SK-N-MC (cell line): ENCODE data around the gene FH.
A peak's percentile ranks its signal among the peaks of the same experiment; 100 is the strongest.

Experiments used
- DNase-seq: peaks from one replicate; pipeline ENCODE4 v3.0.0-alpha.2; 2011; ENCODE audit warnings: low read depth, low spot score
- H3K27ac ChIP-seq: fragments of 200-600 bp; sonication (generic); 2 replicates; pipeline ENCODE4 v1.5.1; 2016; ENCODE audit warnings: mixed run types
- H3K36me3 ChIP-seq: fragments of 200-600 bp; sonication (generic); 2 replicates; pipeline ENCODE4 v1.6.1; 2017; ENCODE audit warnings: antibody characterized with exemption, low read length, mixed read lengths; ENCODE audit not compliant: insufficient read depth
- H3K4me3 ChIP-seq: fragments of 200-600 bp; sonication (generic); 2 replicates; pipeline ENCODE4 v1.5.1; 2016
- H3K9ac ChIP-seq: fragments of 200-600 bp; sonication (generic); 2 replicates; pipeline ENCODE4 v1.8.0; 2017; ENCODE audit warnings: mixed run types, mixed read lengths; ENCODE audit not compliant: insufficient read length
- H3K9me3 ChIP-seq: fragments of 200-600 bp; sonication (generic); 2 replicates; pipeline ENCODE4 v1.6.1; 2017; ENCODE audit warnings: low read depth, mild to moderate bottlenecking, antibody characterized with exemption, low read length, moderate library complexity, mixed read lengths
- EZH2 ChIP-seq: fragments of 200-600 bp; sonication (generic); IDR thresholded peaks from one replicate; pipeline ENCODE4 v1.6.1; 2017; ENCODE audit warnings: antibody characterized with exemption
- FOXP2 ChIP-seq: optimal IDR thresholded peaks from 2 replicates; pipeline ENCODE3; 2011; ENCODE audit warnings: mild to moderate bottlenecking, moderate library complexity; ENCODE audit not compliant: insufficient read depth; ENCODE audit errors: extremely low read length, control extremely low read depth
- POLR2AphosphoS5 ChIP-seq: IDR thresholded peaks from 2 replicates; pipeline ENCODE4 v1.6.1; 2012; ENCODE audit warnings: mild to moderate bottlenecking, low read depth, low read length, borderline replicate concordance

Gene FH

DNA sequence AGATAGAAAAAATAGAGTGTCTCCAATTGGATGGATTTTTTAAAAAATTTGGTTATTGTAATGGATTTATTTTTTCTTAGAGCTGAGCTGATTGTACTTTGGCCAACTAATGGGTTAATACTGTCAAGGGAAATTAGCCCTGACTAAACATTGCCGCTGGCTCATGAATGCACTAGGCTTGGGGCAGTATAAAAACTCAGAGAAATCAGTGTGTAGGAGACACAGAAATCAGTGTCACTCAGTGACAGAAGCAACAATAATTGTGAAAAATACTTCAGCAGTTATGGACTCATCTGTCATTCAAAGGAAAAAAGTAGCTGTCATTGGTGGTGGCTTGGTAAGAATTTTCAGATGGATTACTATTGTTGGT is 12.6 kb upstream of the FH start, which contains the start of gene KMO:
TSS of gene KMO (plus strand) at position 217 of the 370 bp plus-strand sequence. CDS start at position 284, 67 bp downstream.
- H3K9me3 ChIP-seq = no peaks in the 10 kb centered on the region
- H3K9ac ChIP-seq = peak within 1 kb of the TSS; percentile 92
- H3K27ac ChIP-seq = peak within 1 kb of the TSS; percentile 93
- TF ChIP-seq EZH2 (no peak), POLR2AphosphoS5 (peak; percentile 55; the same call in 1 of the 2 replicates), FOXP2 (no peak)
- peaks cover 13% of the 10 kb centered on the region for H3K36me3 ChIP-seq
- H3K4me3 ChIP-seq = peak within 1 kb of the TSS; percentile 90
- no peak for DNase-seq

GRCh38 chr1:241531195-241532161 is 11.9 kb upstream of the FH start:
- H3K9me3 ChIP-seq = no peaks in the 10 kb centered on the region
- H3K36me3 ChIP-seq = peaks cover 7% of the 10 kb centered on the region
- DNase-seq = no peak
- TF ChIP-seq EZH2 = no peak
- no peak; the same call in 1 of the 2 replicates for TF ChIP-seq POLR2AphosphoS5
- no peak for TF ChIP-seq FOXP2
- H3K27ac ChIP-seq = peak overlapping the region; percentile 93
- peak overlapping the region; percentile 92 for H3K9ac ChIP-seq
- H3K4me3 ChIP-seq = peak overlapping the region; percentile 90

- TF ChIP-seq FOXP2 = no peak
- TF ChIP-seq EZH2 = no peak
- TF ChIP-seq POLR2AphosphoS5 = no peak
- H3K36me3 ChIP-seq = no peaks in the 10 kb centered on the region
- peak overlapping the region; percentile 92 for H3K27ac ChIP-seq
- H3K9ac ChIP-seq = peak overlapping the region; percentile 63
- DNase-seq = no peak
- peak overlapping the region; percentile 71 for H3K4me3 ChIP-seq
- H3K9me3 ChIP-seq = no peaks in the 10 kb centered on the region
These were observed 7.6 kb upstream of the FH start for GRCh38 chr1:241527146-241527545.

- Histone ChIP-seq H3K9me3 (no peaks in the 10 kb centered on the region), H3K36me3 (no peaks in the 10 kb centered on the region)
- TF ChIP-seq EZH2 = no peak
- no peak for TF ChIP-seq POLR2AphosphoS5
- no peak for TF ChIP-seq FOXP2
These were observed 5.5 kb upstream of the FH start for GRCh38 chr1:241525026-241525425.

GRCh38 chr1:241521718-241522117 is 2.2 kb upstream of the FH start:
- H3K27ac ChIP-seq = no peak overlapping the region
- H3K9me3 ChIP-seq = no peaks in the 10 kb centered on the region
- TF ChIP-seq POLR2AphosphoS5 = no peak
- no peak for TF ChIP-seq FOXP2
- TF ChIP-seq EZH2 = no peak
- DNase-seq = no peak
- no peak overlapping the region for H3K4me3 ChIP-seq
- H3K36me3 ChIP-seq = peaks cover 5% of the 10 kb centered on the region
- H3K9ac ChIP-seq = no peak overlapping the region

More at GRCh38 chr1:241525026-241525425, 5.5 kb upstream of the FH start:
- Histone ChIP-seq H3K9ac (no peak overlapping the region), H3K4me3 (no peak overlapping the region), H3K27ac (no peak overlapping the region)
- DNase-seq = no peak

GRCh38 chr1:241520080-241520465 is 518 bp upstream of the FH start:
- peak overlapping the region; percentile 80 for H3K4me3 ChIP-seq
- H3K27ac ChIP-seq = peak overlapping the region; percentile 69
- TF ChIP-seq FOXP2 = no peak
- no peak for TF ChIP-seq POLR2AphosphoS5
- no peak for TF ChIP-seq EZH2

DNA sequence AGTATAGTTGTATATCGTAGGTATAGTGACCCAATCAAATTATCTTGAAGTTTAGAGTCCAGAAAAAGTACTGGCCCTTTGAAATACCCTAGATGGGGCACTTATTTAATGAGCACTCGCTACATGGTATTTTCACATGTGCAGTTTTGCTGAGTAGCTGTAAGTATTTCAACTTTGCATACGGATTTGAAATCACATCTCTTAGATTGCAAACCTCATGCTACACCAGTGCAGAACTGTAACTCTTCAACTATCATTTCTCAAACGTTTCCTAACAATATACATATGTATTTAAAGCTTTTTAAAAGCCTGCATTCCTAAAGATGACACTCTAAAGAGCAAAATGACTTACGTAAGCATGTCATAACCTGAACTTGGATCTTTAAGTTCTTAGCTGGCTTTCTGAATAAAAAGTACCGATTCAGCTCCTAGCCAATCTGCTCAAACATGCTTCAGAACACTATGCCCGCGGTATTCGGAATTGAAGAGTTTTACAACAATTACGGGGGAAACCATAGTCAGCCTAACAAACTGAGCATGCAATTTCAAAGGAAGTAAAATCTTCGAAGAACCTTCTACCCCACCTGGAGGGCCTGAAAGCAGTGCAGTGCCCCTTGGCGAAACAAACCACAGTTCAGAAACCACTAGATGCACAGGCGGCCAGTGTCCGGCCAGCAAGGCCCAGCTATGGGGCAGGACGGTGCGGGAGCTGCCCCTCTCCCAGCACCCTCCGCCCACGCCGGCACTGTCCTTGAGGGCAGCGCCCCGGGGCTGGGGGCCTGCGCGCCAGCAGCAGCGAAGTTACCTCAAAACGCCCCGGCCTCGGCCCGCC is 863 bp downstream of the FH start:
- Histone ChIP-seq H3K9me3 (no peaks in the 10 kb centered on the region), H3K4me3 (peak overlapping the region; percentile 80), H3K36me3 (peaks cover 31% of the 10 kb centered on the region), H3K27ac (no peak overlapping the region), H3K9ac (peak overlapping the region; percentile 79)
- TF ChIP-seq FOXP2 = no peak
- TF ChIP-seq POLR2AphosphoS5 = no peak; the same call in 1 of the 2 replicates
- TF ChIP-seq EZH2 = no peak
- no peak for DNase-seq

More at GRCh38 chr1:241520080-241520465, 518 bp upstream of the FH start:
- DNase-seq = no peak
- Histone ChIP-seq H3K36me3 (peaks cover 19% of the 10 kb centered on the region), H3K9me3 (no peaks in the 10 kb centered on the region), H3K9ac (peak overlapping the region; percentile 77)

- H3K9me3 ChIP-seq = no peaks in the 10 kb centered on the region
- H3K27ac ChIP-seq = no peak overlapping the region
- H3K4me3 ChIP-seq = no peak overlapping the region
- peaks cover 76% of the 10 kb centered on the region for H3K36me3 ChIP-seq
- TF ChIP-seq EZH2 (no peak), FOXP2 (no peak)
- H3K9ac ChIP-seq = peak overlapping the region; percentile 39
- DNase-seq = no peak
These were observed 6.2 kb downstream of the FH start for GRCh38 chr1:241513378-241513777.
